HG03469 (cell line): ENCODE measurements around the gene SPDYE2B.
"Not testable (repeated sequence)": the region's sequence is repeated elsewhere in the genome, so short reads cannot be mapped to it uniquely, and the experiment has no call there.

Experiments used
- ATAC-seq: cut with Tn5 transposase; IDR thresholded peaks from one replicate; pipeline ENCODE4 v1.9.1; 2021; ENCODE audit warnings: mild to moderate bottlenecking, moderate library complexity, moderate number of reproducible peaks; ENCODE audit not compliant: unreplicated experiment

SPDYE2B gene, protein sequence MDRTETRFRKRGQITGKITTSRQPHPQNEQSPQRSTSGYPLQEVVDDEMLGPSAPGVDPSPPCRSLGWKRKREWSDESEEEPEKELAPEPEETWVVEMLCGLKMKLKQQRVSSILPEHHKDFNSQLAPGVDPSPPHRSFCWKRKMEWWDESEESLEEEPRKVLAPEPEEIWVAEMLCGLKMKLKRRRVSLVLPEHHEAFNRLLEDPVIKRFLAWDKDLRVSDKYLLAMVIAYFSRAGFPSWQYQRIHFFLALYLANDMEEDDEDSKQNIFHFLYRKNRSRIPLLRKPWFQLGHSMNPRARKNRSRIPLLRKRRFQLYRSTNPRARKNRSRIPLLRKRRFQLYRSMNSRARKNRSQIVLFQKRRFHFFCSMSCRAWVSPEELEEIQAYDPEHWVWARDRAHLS

DNA sequence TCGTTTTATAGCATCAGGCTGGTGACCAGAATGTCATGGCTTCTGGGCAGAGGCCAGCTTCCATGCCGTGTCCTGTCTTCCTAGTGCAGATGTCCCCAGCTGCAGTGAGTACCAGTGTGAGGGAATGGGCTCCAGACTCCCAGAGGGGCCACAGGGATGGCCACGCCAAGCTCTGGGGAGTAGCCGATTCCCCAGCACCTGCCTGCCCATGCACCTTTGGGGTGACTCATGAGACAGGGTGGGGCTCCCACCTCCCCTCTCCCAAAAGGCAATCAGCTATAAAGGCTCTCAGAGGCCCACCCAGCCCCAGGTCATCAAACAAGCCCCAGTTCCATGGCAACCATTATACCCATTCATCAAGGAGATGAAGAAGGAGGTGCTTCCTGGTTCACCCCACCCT lies at the start of gene SPDYE2B:
Gene SPDYE2B, plus strand, starts transcription at position 396 of the 400 bp plus-strand sequence. CDS start 2,030 bp downstream, outside the sequence.
- ATAC-seq: not testable (repeated sequence)

DNA sequence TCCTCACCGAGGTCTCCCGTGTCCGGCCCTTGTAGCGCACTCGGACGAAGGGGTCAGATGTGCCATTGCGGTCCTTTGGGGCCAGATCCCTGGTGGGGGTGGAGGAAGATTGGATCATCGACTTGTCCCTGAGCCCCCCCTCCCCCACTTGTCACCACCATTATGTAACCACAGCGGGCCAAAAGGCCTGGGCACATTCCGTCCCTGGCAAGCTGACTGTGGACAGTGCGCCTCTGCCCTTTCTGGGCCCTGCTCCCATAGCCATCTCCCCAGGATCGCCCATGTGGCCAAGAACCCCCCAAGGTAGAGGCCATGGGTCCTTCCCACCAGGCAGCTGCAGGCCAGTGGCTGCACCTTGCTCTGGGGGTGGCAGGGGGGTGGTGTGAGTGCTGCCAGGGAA lies 47.8 kb upstream of the SPDYE2B start:
- ATAC-seq: not testable (repeated sequence)

DNA sequence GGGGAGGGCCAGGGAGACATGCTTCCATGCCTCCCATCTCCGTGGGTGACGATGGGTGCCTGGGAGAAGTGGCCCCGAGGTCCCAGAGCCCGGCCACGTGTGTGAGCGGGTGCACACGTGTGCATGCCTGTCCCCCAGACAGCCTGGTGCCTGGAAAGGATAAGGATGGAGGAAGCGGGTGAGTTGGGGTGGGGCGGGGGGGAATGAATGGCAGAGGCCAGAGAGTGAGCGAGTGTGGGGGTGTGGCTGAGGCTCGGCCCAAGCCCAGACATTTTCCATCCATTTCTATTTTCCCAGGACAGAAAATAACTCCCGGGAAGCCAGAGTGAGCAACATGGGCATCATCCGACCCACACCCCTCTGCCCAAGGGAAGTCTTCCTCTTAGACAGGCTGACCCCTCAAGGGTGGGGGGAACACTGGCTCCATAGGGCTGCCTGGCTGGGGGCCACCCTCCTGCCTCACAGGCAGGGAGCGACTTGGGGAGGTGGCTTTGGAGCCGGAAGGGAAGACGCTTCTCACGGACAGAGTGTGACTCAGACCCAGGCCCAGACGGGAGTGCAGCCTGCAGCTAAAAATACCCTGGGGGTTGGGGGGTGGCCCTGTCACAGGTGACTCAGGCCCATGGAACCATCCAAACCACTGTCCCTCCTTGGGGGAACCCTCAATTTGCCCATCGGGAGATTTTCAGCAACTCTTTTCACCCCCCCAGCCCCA lies 45.5 kb upstream of the SPDYE2B start:
- not testable (repeated sequence) for ATAC-seq

DNA sequence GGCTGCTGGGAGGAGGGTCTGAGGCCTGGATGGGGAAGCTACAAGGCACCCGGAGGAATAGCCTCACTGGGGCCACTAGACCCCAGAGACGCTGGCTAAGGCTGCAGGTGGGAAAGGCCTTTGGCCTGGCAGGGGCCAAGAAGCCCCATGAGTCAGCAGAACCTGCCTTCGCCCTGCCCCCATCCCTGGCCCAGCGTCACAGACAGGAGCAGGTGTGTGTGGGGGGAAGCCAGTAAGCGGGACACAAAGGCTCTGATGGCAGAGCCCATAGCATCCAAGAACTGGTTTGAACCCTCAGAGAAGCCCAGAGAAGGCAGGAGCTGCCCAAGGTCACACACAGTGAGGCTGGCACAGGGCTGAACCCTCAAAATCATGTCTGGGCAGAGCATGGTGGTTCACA lies 43.3 kb upstream of the SPDYE2B start:
- ATAC-seq: not testable (repeated sequence)

DNA sequence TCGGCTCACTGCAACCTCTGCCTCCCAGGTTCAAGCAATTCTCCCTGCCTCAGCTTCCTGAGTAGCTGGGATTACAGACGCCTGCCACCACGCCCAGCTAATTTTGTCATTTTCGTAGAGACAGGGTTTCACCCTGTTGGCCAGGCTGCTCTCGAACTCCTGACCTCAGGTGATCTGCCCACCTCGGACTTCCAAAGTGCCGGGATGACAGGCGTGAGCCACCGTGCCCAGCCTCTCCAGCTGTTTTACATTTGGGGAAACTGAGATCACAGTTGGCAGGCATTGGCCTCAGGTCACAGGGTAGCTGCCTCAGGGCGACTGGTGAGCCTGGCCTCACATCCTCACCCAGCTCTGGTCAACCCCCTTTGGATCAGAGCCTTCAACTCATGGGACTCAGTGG lies 40.4 kb upstream of the SPDYE2B start:
- not testable (repeated sequence) for ATAC-seq

DNA sequence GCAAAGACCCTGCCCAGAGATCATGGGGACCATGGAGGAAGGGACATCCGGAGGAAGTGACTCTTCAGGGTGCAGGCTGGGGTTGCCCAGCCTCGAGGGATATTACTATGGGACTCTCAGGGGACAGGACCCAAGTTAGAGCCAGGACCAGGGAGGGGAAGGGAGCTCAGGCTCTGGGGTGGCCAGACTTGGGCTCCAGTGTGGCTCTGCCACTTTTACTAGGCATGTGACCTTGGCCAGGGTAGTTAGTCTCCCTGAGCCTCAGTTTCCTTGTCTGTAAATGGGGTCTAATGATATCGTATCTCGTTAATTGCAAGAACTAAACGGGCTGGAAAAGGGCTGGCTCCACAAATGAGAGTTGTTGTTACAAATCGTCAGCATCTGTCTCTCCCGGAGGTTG lies 39.7 kb upstream of the SPDYE2B start:
- ATAC-seq: not testable (repeated sequence)

DNA sequence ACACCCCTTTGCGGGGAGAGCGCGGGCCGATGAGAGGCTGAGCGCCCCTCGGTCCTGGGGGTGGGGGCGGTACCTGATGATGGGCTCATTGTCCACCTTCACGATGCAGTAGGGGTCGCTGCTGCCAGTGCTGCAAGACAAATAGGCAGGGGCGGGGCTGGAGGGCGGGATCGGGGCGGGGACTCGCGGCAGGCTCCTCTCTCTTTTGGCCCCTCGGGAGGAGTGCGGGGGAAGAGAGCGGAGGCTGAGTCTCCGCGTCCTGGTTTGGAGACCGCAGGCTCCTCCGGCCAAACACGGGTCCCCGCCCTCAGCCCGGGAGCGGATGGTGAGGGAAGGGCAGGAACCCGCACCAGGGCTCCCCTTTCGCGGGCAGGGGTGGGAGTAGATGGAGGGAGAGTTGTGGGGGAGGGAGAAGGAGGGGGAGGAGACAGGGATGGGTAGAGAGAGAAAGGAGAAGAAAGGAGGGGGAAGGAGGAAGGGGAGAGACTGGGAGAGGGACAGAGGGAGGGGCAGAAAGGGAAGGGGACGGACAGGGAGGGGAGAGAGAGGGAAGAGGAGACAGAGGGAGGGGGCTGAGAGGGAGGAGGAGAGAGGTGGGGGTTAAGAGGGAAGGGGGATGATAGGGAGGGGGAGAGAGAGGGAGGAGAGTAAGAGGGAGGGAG lies 39.0 kb upstream of the SPDYE2B start:
- not testable (repeated sequence) for ATAC-seq

DNA sequence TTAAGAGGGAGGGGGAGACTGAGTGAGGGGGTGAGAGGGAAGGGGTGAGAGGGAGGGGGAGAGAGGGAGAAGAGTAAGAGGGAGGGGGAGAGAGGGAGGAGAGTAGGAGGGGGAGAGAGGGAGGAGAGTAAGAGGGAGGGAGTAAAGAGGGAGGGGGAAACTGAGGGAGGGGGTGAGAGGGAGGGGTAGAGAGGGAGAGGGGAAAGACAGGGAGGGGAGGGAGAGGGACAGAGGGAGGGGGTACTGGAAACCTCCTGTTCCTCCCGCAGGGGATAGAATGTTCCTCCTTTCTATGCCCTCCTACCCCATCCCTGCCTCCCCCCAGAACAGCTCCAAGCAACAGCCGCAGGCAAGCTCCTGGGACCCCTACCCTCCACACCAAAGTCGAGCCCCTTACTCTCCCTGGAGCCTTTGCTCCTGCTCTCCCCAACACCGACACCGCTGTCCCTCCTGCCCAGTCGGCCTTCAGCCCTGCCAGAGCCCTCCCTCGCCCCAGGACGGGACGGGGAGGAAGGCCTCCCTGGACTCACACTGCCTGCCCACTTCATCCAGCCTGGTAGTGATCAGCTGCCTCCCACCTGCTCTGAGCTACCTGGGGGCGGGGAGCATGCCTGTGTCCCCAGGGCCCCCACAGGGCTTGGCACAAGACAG lies 38.3 kb upstream of the SPDYE2B start:
- ATAC-seq: not testable (repeated sequence)

DNA sequence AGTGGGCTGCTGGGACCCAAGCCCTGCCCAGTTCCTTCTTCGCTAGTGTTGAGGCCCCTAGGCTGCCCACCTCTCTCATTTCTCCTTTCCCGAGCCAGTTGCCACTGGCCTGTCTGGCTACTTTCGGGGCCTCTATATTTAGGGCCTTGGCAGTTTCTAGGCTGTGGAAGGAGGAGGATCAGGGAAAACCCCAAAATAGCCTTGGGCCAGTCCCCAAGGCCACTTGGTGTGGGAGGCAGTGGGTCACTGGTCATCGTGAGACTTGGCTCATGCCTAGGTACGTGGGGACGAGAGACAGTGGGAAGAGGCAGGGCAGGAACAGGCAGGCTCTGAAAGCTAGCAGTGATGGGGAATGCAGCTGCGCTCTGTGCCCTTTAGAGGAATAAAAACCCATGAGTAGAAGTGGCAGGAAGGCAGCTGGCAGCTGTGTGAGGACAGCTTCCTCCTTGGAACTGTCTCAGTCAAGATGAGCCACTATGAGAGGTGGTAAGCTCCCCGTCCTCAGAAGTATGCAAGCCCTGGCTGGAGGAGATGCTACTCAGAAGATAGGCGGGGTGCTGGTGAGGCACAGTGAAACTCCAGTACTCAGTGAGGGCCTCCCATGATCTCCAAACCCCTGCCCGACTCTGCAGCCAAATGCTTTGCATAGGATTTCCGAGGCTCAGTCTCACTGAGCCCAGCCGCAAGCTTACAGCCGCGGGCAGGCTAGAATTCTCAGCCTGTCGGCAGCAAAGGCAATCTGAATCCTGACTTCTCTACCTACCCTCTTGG lies 36.4 kb upstream of the SPDYE2B start:
- ATAC-seq: peak; percentile 56

DNA sequence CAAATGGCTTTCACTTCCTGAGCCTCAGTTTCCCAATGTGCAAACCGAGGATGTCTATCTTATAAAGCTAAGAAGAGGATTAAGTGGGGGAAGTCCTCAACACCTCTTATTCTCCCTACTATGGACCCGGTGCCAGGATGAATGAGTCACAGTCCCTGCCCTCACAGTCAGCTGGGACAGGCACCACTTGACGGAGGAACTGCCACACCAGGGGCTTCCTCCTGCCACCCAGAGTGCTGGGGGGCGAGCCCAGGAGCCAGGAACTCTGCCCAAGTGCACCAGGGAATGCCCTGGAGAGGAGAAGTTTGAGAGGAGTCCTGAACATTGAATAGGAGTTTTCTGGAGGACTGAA lies 35.8 kb upstream of the SPDYE2B start:
- peak; percentile 10 for ATAC-seq

DNA sequence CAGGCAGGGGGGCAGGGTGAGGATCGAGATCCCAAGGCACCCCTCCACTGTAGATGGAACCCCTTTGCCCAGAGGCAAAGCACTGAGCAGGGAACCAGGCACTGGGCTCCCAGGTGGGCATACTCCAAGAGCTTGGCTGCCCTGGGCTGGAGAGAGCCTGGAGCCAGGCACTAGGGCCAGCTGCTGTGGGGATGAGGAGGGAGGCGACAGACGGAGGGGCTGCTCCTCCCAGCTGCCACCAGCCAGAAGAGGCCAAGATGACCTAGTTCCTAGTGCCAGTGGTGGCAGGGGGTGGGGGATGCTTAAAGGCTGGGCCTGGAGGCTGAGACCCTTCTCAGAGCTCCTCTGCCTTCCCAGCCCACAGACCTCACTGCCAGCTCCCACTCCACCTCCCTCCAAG lies 35.2 kb upstream of the SPDYE2B start:
- ATAC-seq: not testable (repeated sequence)

DNA sequence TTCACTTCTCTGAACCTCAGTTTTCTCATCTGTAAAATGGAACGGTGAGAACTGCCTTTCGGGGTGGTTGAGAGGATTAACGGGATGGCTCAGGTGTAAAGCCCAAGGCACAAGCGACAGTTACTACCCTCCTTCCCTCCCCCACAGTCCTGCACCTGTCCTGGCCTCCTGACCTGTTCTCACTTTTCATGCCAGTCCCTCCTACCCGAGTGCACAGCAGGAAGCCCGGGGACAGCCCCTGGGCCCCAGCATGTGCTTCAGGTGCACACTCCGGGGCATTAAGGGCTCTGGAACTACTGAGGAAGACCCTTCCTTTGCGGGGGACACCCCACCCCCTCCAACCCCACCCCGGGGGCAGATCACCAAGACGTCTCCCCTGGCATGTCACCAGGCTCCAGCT lies 34.2 kb upstream of the SPDYE2B start:
- ATAC-seq: not testable (repeated sequence)

DNA sequence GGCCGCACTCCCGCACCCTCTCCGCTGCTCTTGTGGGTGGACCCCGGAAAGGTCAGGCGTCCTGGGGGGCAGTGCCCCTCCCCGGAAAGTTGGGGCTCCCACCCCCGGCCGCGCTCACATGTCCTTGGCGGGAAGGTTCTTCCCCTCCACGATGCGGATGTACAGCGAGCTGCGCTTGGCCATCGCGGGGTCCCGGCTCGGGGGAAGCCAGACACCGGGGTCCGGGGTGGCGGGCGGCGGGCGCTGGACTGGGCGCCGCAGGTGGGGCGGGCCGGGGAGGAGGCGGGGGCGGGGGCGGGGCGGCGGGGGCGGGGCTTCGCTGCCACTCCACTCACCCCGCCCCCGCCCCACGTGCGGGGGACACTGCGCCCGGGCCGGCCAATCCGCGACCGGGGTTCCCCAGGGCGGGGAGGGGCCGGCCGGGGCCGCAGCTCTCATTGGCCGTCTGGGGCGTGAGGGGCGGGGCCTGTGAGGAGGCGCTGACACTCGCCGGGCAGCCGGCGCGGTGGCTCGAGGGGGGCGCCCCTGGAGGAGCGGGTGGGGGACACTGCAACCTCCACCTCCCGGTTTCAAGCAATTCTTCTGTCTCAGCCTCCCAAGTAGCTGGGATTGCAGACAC lies 33.5 kb upstream of the SPDYE2B start, which contains the start of gene RASA4:
Gene RASA4, minus strand, starts transcription at position 250 of the 619 bp plus-strand sequence. Its CDS starts 67 bp downstream, at position 183.
- ATAC-seq: peak; percentile 44

DNA sequence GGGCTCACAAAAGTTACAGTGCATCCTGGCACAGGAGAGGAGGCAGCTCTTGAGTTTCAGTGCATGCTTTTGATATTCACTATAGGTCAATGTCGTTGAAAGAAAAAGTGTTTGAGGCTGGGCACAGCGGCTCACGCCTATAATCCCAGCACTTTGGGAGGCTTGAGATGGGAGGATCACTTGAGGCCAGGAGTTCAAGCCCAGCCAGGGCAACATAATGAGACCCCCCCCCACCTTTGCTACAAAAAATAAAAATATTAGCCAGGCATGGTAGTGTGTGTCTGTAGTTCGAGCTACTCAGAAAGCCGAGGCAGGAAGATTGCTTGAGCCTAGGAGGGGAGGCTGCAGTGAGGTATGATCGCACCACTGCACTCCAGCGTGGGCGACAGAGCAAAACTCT lies 32.0 kb upstream of the SPDYE2B start:
- ATAC-seq: not testable (repeated sequence)

DNA sequence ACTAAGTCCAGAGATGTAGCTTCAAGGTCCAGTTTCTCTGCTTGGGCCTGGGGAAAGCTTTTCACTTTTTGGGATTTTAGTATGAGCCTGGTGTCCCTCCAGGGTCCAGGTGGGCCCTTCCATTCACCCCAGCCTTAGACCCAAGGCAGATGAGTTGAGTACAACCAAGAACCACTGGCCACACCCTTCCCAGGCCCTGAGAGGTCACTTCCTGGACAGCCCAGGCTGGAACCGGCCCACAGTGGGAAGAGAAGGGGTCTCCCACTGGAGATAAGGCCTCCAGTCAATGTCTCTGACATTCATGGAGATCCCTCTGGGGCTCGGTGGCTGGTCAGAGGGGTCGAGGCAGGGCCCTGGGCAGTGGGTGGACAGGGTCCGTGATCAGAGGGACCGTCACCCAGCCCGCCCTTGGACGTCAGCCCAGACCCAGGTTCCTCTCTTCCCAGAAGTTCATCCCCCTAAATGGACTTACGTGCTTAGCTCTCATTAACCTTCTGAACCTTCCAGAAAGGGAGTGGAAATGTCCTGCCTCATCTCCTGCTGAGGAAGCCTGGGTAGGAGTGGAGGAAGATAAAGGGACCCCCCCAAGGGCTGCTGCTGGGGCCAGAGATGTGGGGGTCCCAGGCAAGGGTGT lies 22.7 kb upstream of the SPDYE2B start:
- not testable (repeated sequence) for ATAC-seq

DNA sequence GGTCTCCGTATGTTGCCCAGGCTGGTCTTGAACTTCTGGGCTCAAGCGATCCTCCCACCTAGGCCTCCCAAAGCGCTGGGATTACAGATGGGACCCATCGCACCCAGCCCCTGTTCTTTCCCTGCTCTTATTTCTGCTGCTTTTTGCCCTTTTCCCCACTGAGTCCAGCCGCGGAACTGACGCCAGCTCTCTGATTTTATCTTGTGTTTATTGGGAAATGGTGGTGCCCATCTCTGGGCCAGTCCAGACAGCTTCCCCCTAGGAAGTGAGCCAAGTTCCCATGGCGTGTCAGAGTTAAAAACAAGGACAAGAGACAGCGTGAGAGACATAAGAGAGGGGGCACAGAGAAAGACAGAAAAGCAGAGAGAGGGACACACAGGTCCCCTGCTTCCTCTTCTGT lies 19.5 kb upstream of the SPDYE2B start:
- not testable (repeated sequence) for ATAC-seq

DNA sequence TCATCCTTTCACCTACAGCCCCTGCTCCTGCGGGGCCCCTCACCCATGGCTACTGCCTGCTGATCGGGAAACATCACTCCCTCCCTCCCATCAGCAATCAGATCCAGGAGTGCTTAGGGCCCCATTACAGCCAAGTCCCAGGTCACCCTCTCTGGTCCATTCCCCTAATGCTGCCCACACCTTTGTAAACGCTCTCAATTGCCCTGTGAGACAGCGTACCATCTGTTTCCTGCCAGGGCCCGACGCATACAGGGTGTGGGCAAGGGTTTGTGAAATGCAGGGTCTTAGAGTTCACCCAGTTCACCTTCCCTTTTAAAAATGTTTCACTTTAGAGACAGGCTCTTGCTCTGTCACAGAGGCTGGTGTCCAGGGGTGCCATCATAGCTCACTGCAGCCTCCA lies 15.8 kb upstream of the SPDYE2B start:
- ATAC-seq: not testable (repeated sequence)

DNA sequence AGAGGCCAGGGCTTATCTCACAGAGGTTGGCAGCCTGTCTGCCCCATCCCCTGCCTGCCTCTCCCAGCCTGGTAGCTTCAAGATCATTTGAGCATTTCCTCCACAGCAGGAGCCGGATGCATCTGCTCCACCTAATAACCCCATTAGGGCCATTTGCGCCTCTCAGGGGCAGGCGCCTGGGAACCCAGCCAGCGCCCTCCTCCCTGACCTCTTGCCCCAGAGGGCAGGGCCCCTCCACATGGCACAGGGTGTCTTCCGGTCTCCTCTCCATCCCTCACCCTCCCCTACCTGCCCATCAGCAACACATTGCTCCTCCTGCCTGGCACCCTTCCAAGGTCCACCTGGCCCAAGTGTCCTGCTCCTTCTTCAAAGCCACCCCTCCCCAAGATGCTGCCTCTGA lies 14.8 kb upstream of the SPDYE2B start:
- ATAC-seq: not testable (repeated sequence)

DNA sequence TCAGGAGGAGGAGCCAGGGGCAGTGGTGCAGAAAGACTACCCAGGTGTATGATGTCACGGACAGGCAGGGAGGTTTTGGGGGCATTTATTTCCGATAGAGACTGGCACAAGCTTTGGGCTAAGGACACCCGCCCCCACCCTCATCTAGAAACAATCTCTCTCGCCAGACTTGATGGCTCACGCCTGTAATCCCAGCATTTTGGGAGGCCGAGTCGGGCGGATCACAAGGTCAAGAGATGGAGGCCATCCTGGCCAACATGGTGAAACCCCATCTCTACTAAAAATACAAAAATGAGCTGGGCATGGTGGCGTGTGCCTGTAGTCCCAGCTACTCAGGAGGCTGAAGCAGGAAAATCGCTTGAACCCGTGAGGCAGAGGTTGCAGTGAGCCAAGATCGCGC lies 13.2 kb upstream of the SPDYE2B start:
- ATAC-seq: not testable (repeated sequence)
